Heart left ventricle (tissue), 13 donors: ENCODE data around the gene SLIT1.

ENCODE experiments used
- POLR2A ChIP-seq, 2 donors: fragments of 450-650 bp; IDR thresholded peaks; one replicate each; pipeline ENCODE4 v1.6.1; 2017; ENCODE audit warnings: antibody characterized with exemption in 2 of 2, mild to moderate bottlenecking in 2 of 2, moderate library complexity in 2 of 2
- TF ChIP-seq, protein P1 (sequence below), 12 donors: fragments of 200-600 bp; sonication (generic) in 4 of 12; IDR thresholded peaks; one replicate each; pipeline versions ENCODE4 v1.5.0 to v1.8.0; 2018 to 2022; ENCODE audit warnings: antibody characterized with exemption in 12 of 12, mild to moderate bottlenecking in 5 of 12
- donor health status: ischemic (EF 13 %, LVEDD 7.1; RV severe dilation, severe dysfunction).
- donor health status: DM: no; HTN: yes; CAD: no.
- donor health status: DM: no; HTN: no; CAD: no.
- donor health status: ischemic (EF 25% LVEDD 6.9; RV normal size, moderate dysfunction).
- donor health status: ischemic (EF 25% LVEDD 5.7; RV mildly dilated, moderate dysfunction).
- donor health status: ischemic (EF 35%, LVEDD 5.7; RV mildly dilated, moderate dysfunction).
- donor health status: nonischemic (EF 11% LVEDD 7.7; RV severe dilation, severe dysfunction).
- donor health status: DM: yes; HTN: yes; CAD: no.
- donor health status: PGD.
- donor health status: ischemic (EF 29% LVEDD 5.4; RV normal size, mild dysfunction).
- donor health status: nonischemic (EF 23%, LVEDD 6.1; RV moderate dilation, normal function).

DNA sequence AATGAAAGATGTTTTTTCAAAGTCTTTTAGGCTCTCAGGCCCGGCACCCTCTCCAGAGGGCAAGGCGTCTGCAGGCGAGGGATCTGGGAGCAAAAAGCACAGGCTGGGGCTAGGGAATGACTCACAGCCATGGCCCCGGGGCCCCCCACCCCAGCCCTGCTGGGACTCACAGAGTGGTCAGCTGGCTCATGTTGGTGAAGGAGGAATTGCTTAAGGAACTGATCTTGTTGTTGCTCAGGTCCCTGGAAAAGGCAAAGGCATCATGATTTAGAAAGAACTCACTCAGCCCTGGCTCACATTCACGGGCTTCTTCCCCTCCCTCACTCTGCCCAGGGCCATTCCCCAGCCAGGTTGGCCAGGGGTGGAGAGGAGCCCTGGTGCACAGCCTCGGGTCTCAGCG is 151.5 kb downstream of the SLIT1 start:
- TF ChIP-seq, protein P1, sequence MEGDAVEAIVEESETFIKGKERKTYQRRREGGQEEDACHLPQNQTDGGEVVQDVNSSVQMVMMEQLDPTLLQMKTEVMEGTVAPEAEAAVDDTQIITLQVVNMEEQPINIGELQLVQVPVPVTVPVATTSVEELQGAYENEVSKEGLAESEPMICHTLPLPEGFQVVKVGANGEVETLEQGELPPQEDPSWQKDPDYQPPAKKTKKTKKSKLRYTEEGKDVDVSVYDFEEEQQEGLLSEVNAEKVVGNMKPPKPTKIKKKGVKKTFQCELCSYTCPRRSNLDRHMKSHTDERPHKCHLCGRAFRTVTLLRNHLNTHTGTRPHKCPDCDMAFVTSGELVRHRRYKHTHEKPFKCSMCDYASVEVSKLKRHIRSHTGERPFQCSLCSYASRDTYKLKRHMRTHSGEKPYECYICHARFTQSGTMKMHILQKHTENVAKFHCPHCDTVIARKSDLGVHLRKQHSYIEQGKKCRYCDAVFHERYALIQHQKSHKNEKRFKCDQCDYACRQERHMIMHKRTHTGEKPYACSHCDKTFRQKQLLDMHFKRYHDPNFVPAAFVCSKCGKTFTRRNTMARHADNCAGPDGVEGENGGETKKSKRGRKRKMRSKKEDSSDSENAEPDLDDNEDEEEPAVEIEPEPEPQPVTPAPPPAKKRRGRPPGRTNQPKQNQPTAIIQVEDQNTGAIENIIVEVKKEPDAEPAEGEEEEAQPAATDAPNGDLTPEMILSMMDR (IDR thresholded peaks at IDR 0.05): no peak
- TF ChIP-seq POLR2A (IDR thresholded peaks at IDR 0.05): no peak
